ENCODE data around the gene A1CF.
A peak's percentile ranks its signal among the peaks of the same experiment; 100 is the strongest.

Gene A1CF

DNA sequence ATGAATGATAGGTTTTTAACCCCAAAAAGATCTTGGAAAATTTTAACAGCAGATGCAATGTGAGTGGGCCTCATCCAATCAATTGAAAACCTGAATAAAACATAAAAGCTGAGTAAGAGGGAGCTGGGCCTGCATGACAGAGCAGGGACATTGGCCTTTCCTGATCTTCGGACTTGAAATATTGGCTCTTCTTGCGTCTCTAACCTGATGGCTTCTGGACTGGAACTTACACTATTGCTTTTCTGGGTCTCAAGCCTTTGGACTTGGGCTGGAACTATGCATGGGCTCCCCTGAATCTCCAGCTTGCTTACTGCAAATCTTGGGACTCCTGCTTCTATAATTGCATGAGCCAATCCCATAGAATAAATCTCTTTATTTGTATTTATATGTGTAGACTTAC is 9.0 kb downstream of the A1CF start:
- H3K4me3 ChIP-seq (ENCODE audit: low read depth, low read length): no peak overlapping the region
- no peak for DNase-seq (ENCODE audit: low read depth)

DNA sequence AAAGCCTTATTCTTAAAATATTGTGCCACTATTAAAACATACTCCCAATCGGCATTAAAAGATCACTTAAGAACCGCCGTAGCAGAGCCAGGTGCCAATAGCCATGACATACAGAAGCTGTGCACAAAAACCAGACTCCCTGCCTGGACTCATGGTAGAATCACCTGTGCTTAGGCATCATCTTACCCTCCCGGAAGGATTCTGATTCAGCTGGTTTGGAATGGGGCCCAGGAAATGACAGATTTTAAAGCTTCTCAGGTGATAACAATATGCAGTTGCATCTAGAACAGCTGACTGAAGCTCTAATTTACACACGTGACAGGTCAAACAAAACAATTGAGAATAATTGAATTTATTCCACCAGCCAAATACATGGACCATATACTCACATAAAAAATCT is 10.7 kb downstream of the A1CF start:
- H3K4me3 ChIP-seq (ENCODE audit: low read depth, low read length): no peak overlapping the region
- no peak for DNase-seq (ENCODE audit: low read depth)

DNA sequence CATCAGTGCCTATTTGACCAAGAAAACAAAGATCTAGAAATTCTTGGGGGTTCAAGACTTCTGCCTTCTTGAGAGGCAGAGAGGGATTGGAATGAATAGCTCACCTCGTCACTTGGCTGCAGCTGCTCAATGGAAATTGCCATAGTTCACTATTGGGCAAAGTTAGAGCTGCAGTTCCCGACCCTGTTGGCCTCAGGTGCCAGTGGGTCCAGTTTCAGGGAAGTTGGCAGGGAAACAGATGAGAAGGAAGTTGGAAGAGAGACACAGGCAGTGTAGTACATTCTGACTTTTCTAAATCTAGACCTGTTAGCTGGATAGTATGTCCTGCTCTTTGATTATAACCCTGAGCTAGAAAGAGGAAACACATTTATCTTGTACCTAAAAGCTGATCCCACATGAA is 19.1 kb downstream of the A1CF start:
- H3K4me3 ChIP-seq (ENCODE audit: low read depth, low read length): no peak overlapping the region
- DNase-seq (ENCODE audit: low read depth): no peak

DNA sequence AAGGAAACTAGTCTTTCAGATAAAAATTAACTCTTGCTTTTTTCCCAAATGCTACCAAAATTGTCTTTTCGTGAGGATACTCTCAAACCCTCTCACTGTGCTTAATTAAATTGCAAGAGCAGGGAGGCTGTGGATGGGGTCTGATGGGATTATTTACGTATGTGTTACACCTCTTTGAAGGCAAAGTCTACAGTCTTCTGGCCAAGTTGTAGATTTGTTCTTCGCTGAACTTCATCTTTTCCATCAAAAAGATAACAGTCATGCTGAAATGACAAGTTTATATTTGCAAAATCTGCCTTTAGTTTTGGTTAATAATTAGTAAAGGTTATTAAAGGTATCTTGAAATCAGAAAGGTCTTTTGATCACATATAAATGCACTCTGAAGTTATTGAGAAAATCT is 22.7 kb downstream of the A1CF start:
- no peak overlapping the region for H3K4me3 ChIP-seq (ENCODE audit: low read depth, low read length)
- no peak for DNase-seq (ENCODE audit: low read depth)

DNA sequence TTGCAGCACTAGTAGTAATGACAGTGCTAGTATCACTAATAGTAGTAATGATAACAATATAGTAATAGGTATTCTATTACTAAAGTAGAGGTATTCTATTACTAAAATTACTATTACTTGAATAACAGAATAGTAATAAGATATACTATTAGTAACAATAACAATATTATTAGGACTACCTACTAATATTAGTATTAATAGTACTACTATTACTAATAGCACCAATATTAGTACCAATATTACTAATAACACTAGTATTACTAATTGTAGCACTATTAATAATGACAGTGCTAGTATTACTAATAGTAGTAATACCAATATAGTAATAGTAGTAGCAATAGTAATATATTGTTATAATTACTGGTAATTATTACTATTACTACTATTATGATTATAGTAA is 24.1 kb downstream of the A1CF start:
- H3K4me3 ChIP-seq (ENCODE audit: low read depth, low read length): no peak overlapping the region

DNA sequence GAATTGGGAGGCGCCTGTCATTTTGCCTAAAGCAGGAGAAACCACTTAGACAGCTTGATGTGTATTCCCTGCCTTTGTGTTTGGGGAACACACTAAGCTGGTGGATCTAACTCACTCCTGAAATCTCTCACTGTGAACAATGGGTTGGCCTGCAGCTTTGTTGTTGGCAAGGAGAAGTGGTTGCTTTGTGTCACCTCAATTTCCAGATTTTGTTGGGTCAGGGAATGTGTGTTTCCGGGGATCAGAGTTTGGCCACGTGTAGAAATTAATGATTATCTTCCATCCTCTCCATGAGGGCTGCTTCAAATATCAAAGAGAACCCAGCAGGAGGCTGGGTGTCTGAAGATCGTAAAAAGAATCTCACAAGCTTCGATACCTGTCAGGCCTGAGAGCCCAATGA is 27.8 kb downstream of the A1CF start:
- DNase-seq (ENCODE audit: low read depth): no peak
- H3K4me3 ChIP-seq (ENCODE audit: low read depth, low read length): no peak overlapping the region

More for the DNA sequence above, 24.1 kb downstream of the A1CF start:
- DNase-seq (ENCODE audit: low read depth): no peak

DNA sequence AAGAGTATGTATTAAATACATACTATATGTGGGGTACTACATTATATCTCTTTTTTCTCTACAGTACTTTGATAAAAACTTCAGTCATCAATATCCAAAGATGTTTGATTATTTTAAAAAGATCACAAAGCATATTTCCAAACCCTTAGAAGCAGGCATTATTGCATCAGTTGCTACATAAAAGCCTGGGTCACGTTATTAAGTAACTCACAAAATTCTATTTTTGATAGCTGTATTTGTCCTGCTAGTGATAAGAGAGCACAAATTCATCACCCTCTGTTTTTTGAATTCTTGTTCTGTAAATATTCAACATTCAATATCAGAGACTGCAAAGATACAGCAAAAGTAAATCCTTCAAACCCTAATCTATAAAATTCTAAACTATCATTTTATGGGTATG is 30.0 kb downstream of the A1CF start:
- no peak overlapping the region for H3K4me3 ChIP-seq (ENCODE audit: low read depth, low read length)
- DNase-seq (ENCODE audit: low read depth): no peak

DNA sequence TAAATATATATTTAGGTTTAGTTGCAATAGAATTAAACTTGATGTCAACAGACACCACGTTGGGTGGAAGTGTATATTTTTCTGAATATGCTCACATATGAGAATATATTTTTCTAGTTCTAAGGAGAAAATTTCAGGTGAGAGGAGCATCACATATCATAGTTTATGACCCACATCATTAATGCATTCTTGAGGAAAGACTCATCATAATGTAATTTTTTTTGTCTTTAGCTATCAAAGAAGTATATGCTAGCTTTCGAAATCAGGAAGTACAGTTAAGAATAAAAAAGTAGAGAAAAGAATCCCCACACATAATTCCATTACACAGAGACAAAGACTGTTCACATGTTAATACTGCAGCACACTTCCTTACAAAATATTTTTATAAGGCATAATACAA is 30.4 kb downstream of the A1CF start:
- H3K4me3 ChIP-seq (ENCODE audit: low read depth, low read length): no peak overlapping the region
- DNase-seq (ENCODE audit: low read depth): no peak

DNA sequence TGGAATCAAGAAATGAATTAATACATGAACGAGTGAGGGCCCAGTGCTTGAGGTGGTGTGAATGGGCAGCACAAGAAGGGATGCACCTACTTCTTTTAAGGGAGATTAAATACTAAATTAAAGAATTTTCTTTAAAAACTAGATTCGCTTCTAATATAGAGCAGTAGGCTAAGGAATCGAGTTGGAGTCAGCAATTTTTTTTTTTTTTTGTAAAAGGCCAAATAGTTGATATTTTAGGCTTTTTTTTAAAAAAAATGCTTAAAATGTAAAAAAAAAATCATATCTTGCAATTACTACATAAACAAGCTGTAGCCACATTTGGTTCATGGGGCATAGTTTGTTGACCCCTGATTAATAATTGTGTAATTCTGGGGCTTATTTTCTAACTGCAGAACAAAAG is 31.9 kb downstream of the A1CF start:
- DNase-seq (ENCODE audit: low read depth): no peak
- no peak overlapping the region for H3K4me3 ChIP-seq (ENCODE audit: low read depth, low read length)

DNA sequence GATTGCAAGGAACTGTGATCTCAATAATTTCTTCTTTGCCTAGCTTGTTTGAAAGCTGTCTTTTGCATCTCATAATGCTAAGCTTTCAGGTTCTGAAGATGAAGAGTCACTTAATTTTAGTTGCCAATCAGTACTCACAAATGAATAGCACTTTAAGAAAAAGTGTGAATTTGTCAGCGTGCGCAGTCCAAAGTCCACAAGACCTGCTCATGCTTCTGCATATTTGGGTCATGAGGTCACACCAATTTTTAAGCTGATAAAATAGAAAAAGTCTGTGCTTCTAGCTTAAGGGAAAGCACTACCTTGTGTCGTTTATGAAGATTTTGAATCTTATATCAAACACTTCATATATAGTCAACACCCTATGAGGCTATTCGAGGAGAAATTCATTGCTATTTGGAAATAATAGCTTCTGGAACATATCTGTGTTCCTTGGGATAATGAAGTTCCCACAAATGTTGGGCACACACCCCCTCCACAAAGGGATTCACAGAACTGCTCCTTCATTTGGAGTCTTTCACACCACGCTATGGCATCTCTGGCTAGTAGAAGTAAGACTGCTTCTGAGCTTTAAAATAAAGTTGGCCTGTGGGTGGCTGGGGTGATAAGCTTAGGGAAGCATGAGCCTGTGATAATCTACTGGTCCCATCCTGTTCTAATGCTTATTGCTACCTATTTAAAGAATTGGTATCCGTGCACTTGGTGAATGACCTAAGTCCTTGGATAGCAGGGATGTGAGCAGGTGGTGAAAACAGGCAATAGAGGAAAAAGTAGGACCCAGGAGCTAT is 33.3 kb downstream of the A1CF start:
- no peak overlapping the region for H3K4me3 ChIP-seq (ENCODE audit: low read depth, low read length)
- DNase-seq (ENCODE audit: low read depth): no peak

DNA sequence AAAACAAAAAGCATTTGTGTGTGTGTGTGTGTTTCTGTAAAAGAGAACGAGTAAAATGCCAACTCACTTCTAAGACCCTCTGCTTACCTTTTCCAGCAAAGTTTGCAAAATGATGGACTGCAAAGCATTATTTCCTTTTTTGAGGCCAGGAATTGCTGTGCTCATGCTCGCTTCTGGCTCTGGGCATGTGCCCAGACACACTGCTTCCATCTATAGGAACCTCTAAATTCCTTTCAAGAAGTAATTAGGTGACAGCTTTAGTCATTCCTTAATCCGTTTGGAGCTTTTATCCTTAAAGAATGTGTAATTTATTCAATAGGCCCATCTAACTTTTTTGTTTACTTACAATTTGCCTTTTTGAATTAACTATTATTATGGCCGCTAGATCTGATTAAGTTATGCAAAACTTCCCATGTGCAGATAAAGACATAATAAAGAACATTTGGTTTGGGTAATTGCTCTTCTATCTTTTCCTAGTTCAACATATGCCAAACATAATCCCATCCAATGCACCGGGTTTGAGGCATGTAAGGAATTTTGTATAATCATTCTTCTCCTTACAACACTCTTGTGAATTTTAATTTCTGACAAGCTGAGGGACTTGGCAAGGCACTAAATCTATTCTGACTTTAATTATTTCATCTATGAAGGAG is 34.7 kb downstream of the A1CF start:
- DNase-seq (ENCODE audit: low read depth): no peak
- H3K4me3 ChIP-seq (ENCODE audit: low read depth, low read length): no peak overlapping the region

DNA sequence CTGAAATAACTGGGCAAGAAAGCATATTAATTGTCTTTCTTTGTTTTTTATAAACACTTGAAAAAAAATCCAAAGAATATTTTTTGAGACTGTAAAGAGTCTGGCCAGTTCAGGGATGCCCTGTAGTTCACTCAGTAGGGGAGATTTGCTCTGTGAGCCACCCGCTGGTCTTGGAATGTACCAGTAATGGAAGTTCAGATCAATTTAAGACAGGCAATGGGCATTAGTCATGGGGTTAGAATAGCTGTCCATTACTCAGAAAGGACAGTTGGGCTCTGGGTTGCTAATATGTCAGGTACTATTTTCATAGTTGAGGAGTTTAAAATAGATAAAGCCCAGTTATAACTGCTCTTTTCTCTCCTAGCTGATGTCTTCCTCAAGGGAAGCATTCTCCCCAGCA is 38.7 kb downstream of the A1CF start:
- peak; percentile 7 for DNase-seq (ENCODE audit: low read depth)
- H3K4me3 ChIP-seq (ENCODE audit: low read depth, low read length): no peak overlapping the region

DNA sequence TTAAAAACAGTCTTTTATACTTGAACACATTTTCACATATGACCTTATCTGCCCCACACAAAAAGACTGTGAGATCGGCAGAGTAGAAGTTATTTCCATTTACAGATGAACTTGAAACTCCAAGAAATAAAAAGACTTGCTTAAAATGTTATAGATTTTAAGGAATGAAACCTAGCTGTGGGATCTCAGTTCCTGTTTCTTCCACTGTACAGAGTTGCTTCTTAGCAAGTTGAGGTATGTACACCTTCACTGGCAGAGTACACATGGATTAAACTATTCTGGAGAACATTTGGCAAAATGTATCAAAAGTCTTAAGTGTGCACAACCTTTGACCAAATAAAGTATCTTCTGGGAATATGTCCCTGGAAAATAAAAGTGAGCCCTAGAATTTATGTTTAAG is 48.3 kb downstream of the A1CF start:
- H3K4me3 ChIP-seq (ENCODE audit: low read depth, low read length): no peak overlapping the region
- no peak for DNase-seq (ENCODE audit: low read depth)

DNA sequence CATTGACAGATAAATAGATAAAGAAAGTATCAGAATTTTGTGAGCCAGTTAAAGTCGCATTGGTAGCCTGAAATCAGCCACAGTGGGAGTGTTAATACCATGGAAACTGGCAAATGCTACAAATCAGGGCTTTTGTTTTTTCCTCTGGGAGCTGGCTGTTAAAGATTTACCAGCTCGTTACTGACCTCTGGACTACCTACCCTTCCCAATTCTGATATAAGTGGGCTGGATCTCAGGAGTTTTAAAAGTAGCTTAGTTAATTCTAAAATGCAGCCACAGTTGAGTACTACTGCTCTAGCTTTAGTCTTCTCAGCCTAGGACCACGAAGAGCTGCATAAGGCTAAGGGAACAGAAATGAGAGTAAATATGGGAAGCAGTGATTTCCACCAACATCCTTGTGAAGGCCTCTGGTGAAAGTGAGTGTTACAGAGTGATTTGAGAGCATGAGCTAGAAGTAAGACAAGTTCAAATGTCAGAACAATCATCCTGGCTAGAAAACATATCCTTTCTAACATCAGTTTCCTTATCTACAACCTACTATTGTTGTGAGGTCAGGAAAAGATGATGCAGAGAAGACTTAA is 53.2 kb downstream of the A1CF start:
- no peak for DNase-seq (ENCODE audit: low read depth)
- H3K4me3 ChIP-seq (ENCODE audit: low read depth, low read length): no peak overlapping the region

DNA sequence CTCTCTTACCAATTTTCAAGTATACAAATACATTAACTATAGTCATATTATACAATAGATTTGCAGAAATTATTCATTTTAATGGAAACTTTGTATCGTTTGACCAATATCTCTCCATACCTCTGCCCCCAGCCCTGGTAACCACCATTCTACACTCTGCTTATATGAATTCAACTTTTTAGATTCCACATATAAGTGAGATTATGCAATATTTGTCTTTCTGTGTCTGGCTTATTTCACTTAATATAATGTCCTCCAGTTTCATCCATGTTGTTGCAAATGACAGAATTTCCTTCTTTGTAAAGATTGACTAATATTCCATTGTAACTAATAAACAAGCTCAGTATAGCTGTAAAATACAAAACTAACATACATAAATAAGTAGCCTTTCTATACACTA is 55.4 kb downstream of the A1CF start:
- H3K4me3 ChIP-seq (ENCODE audit: low read depth, low read length): no peak overlapping the region
- no peak for DNase-seq (ENCODE audit: low read depth)

DNA sequence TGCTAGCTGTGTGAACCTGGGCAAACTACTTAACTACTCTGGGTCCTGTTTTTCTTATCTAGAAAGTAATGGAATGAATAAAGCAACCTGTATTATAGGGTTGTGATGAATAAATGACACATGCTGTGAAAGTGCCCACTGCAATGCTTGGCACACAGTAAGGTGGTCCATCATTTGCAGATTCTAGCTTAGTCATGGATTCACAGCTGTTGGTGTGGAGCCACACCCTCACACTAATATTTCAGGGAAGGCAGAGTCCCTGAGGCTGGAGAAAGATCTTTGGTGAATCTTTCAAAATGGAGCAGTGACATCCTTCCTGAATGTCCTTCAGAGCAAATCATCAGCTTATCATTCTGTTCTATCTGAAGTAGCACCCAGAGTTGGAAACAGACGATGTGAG is 60.6 kb downstream of the A1CF start:
- no peak for DNase-seq (ENCODE audit: low read depth)

DNA sequence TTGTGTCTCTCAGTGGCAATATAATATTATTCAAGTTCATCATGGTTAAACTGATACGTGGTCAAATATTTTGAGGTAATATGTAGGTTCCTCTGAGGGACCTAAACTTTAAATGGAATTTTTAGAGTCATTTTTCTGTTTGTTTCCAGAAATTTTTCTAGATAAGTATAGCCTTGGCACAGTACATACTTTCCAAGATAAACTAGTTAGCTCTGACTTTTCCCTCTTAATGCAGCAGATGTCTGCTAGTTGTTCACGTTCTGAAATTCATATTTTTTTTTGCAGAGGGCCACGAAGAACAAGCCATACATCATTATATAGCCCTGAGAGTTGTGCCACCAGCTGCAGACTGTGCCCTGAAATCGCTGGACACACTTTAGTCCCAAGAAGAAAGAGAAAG is 61.6 kb downstream of the A1CF start:
- DNase-seq (ENCODE audit: low read depth): no peak

More for the DNA sequence above, 60.6 kb downstream of the A1CF start:
- no peak overlapping the region for H3K4me3 ChIP-seq (ENCODE audit: low read depth, low read length)

DNA sequence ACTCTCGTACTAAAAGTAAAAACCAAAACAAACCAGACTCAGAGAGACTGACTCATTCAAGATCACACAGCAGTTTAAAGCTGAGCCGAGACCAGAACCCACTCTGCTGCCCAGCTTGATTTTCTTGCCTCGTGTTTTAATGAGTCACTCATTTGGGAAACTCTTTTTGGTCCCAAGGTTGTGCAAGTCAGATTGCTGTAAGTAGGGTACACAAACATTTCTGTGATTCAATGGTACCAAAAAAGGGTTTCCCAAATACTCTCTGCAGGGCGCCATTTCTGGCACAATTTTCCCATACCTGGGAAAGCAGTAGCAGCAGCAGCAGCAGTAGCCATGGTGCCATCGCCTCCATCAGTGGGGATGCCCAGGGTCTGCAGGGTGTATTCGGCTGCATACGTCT is 75.8 kb downstream of the A1CF start:
- DNase-seq (ENCODE audit: low read depth): no peak
- no peak overlapping the region for H3K4me3 ChIP-seq (ENCODE audit: low read depth, low read length)

More for the DNA sequence above, 61.6 kb downstream of the A1CF start:
- no peak overlapping the region for H3K4me3 ChIP-seq (ENCODE audit: low read depth, low read length)

DNA sequence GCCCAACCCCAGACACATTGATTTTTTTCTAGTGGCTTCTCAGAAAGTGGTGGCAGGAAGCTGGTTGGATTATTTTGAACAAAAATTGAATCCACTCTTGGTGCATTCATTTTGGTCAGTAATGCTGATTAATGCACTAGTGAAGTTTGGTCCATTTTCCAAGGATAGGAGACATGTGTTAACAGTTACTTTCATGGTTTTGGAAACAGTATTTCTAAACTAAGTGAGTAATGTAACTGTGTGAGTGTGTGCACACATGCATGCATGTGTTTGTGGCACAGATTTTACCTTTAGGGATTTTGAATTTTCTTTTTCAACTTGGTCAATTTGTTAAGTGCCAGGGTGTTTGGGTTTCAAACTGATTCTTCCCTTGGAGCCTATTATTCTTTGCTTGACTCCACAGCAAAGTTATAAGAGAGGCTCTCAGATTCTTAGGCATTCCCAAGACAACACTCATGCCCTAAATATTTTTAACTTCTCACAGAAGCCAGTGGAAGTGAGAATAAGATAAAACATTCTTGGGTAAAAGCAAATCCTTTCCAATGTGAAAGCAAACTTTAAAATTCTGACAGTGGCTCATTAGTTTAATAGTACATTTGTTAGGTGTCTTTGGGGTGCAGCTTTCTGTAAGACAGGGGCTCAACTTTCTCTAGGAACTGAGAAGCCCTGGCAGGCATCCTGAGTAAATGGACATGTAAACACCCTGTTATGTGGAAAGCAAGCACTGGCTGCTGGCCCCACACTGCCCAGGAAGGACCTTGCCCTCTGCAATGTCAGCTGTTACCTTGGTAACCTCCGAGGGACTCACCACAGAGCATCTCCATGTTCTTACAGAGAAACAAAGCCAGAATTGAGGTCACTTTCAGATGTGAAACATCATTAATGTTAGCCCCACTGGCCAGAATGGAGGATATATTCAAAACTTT is 77.3 kb downstream of the A1CF start:
- DNase-seq (ENCODE audit: low read depth): no peak
- no peak overlapping the region for H3K4me3 ChIP-seq (ENCODE audit: low read depth, low read length)
